CD4-positive, alpha-beta T cell (primary cell): Measurements from ENCODE around the gene SRSF11. TPM values are rescaled to one million over a fixed set of nuclear protein-coding genes. Genes with fewer than 3 reads are reported as not detected.

ENCODE experiments used
- ATAC-seq: fragments of 200-7000 bp; cut with Tn5 transposase; one replicate; pipeline ENCODE4 v1.10.0; 2022; ENCODE audit warnings: mild to moderate bottlenecking; ENCODE audit not compliant: poor library complexity
- CTCF ChIA-PET: fragments of 350-600 bp; sonication (Branson Sonifier 250); formaldehyde crosslinking; loops from one replicate; lab custom pipeline; 2021; ENCODE audit warnings: antibody characterized with exemption, inconsistent platforms; lab: Charles Lee
- POLR2A ChIA-PET: fragments of 350-600 bp; sonication (Branson Sonifier 250); formaldehyde crosslinking; loops from one replicate; lab custom pipeline; 2021; ENCODE audit warnings: antibody characterized with exemption, inconsistent platforms; lab: Charles Lee
- DNase-seq, 14 experiments: peaks; one replicate each; pipeline ENCODE4 v3.0.0-alpha.2; 2013 to 2020; ENCODE audit warnings: mixed read lengths in 2 of 14
- H3K27ac ChIP-seq, 2 donors: one replicate each; pipeline versions ENCODE4 v1.5.1 to v1.7.0; 2013; ENCODE audit warnings: low read length in 2 of 2, low read depth in 1 of 2, mild to moderate bottlenecking in 1 of 2
- H3K27me3 ChIP-seq, 2 experiments: 1 replicate in 1 of 2; 2 replicates in 1 of 2; pipeline versions ENCODE4 v1.6.1 to v1.7.0; 2013; ENCODE audit warnings: low read length in 2 of 2, control low read depth in 1 of 2, mild to moderate bottlenecking in 1 of 2, moderate library complexity in 1 of 2; ENCODE audit not compliant: insufficient read depth in 2 of 2, control insufficient read depth in 1 of 2
- H3K36me3 ChIP-seq: one replicate; pipeline ENCODE4 v1.6.1; 2013; ENCODE audit warnings: low read length, control low read depth; ENCODE audit not compliant: insufficient read depth
- H3K4me1 ChIP-seq: one replicate; pipeline ENCODE4 v1.6.1; 2013; ENCODE audit warnings: low read length, control low read depth; ENCODE audit not compliant: insufficient read depth
- H3K4me3 ChIP-seq: one replicate; pipeline ENCODE4 v1.5.1; 2013; ENCODE audit warnings: mild to moderate bottlenecking, low read length, moderate library complexity
- H3K9me3 ChIP-seq, 2 experiments: 1 replicate in 1 of 2; 2 replicates in 1 of 2; pipeline versions ENCODE4 v1.6.1 to v1.7.0; 2013; ENCODE audit warnings: low read length in 2 of 2, mild to moderate bottlenecking in 2 of 2, control low read depth in 1 of 2, moderate library complexity in 1 of 2; ENCODE audit not compliant: control insufficient read depth in 1 of 2, insufficient read depth in 1 of 2
- H3K27ac Mint-ChIP-seq: one replicate; pipeline ENCODE4 v1.8.0; 2020; ENCODE audit warnings: mixed read lengths
- H3K27me3 Mint-ChIP-seq: one replicate; pipeline ENCODE4 v1.8.0; 2021; ENCODE audit warnings: mixed read lengths
- H3K36me3 Mint-ChIP-seq: one replicate; pipeline ENCODE4 v1.8.0; 2021; ENCODE audit warnings: low read depth, mixed read lengths
- H3K4me1 Mint-ChIP-seq: one replicate; pipeline ENCODE4 v1.8.0; 2021; ENCODE audit warnings: low read depth, mixed read lengths
- H3K4me3 Mint-ChIP-seq: one replicate; pipeline ENCODE4 v1.8.0; 2020; ENCODE audit warnings: mild to moderate bottlenecking, mixed read lengths
- H3K9me3 Mint-ChIP-seq: one replicate; pipeline ENCODE4 v1.8.0; 2020; ENCODE audit warnings: mixed read lengths
- intact Hi-C, 2 experiments: fragments of 100-400 bp; cut with DNase I in 1 of 2; cut with micrococcal nuclease in 1 of 2; formaldehyde crosslinking; loops; one replicate each; pipeline versions ENCODE4 v1.15.1 to v1.9.0; 2023 to 2025; cut with DNase I, micrococcal nuclease
- total RNA-seq, 174 experiments: library from RNA in 2 of 174; stranded (reverse) in 2 of 174; gene quantifications; one replicate each; pipeline ENCODE4 v1.2.3 and lab custom pipeline; 2021 to 2026
- TF ChIP-seq, protein P1 (sequence below): fragments of 200-600 bp; IDR thresholded peaks from one replicate; pipeline ENCODE4 v1.8.0; 2022; ENCODE audit warnings: antibody characterized with exemption, mild to moderate bottlenecking

The SRSF11 gene
- total RNA-seq, 2 experiments from 2014 or later = 454 to 459 TPM

DNA sequence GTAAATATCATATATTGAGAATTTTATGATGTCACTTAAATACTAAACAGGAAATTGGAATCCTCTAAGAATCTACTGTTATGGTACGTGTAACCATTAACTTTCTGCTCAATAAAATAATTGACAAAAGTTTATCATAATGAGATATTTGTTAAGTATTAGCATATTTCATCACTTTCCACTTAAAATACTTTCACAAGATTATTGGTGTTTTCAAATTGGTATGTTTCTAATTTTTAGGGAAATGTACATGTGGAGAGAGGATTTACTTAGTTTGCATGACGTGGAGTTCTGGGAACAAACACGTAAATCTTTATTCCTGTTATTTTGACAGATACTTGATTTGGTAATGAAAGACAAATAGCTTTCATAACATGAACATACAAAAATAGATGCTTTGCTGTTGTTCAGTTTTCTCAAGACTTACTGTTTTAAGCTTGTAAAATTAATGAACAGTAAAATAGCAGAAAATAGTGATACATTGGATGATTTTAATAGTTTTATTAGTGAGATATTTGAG lies 1.6 kb downstream of the SRSF11 start:
- TF ChIP-seq, protein P1, sequence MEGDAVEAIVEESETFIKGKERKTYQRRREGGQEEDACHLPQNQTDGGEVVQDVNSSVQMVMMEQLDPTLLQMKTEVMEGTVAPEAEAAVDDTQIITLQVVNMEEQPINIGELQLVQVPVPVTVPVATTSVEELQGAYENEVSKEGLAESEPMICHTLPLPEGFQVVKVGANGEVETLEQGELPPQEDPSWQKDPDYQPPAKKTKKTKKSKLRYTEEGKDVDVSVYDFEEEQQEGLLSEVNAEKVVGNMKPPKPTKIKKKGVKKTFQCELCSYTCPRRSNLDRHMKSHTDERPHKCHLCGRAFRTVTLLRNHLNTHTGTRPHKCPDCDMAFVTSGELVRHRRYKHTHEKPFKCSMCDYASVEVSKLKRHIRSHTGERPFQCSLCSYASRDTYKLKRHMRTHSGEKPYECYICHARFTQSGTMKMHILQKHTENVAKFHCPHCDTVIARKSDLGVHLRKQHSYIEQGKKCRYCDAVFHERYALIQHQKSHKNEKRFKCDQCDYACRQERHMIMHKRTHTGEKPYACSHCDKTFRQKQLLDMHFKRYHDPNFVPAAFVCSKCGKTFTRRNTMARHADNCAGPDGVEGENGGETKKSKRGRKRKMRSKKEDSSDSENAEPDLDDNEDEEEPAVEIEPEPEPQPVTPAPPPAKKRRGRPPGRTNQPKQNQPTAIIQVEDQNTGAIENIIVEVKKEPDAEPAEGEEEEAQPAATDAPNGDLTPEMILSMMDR = no peak
- Mint-ChIP-seq H3K9me3 (no peaks in the 10 kb centered on the region), H3K4me1 (peaks cover 73% of the 10 kb centered on the region), H3K27ac (peak overlapping the region; percentile 97), H3K4me3 (peak overlapping the region; percentile 92), H3K36me3 (peaks cover 63% of the 10 kb centered on the region), H3K27me3 (no peaks in the 10 kb centered on the region)
- H3K27ac ChIP-seq = peak overlapping the region; percentile 91 to 94
- H3K9me3 ChIP-seq = no peaks in the 10 kb centered on the region
- DNase-seq (no peak), ATAC-seq (no peak)
- peaks cover 37% of the 10 kb centered on the region for H3K36me3 ChIP-seq
- ChIA-PET CTCF (no interaction called here), POLR2A (interaction anchor here (1.0 to 2.3 kb wide), 4 partner anchors 11 to 131 kb away, joined by 3 to 30 read pairs (median 11); partner anchors contain the start of gene ANKRD13C)
- intact Hi-C loops = loop anchor here (5.0 kb wide), 3 partner anchors 130 to 855 kb away; partner anchors contain the start of genes ANKRD13C (in 2 of the 2) and CTH (in 2 of the 2)
- peaks cover 10% of the 10 kb centered on the region for H3K4me1 ChIP-seq
- H3K27me3 ChIP-seq = no peaks in the 10 kb centered on the region
- H3K4me3 ChIP-seq = no peak overlapping the region

- H3K4me1 Mint-ChIP-seq = peaks cover 78% of the 10 kb centered on the region
- DNase-seq (no peak), ATAC-seq (no peak)
- ChIA-PET CTCF (no interaction called here), POLR2A (no interaction called here)
- TF ChIP-seq, protein P1 = no peak
- H3K27ac Mint-ChIP-seq = peak overlapping the region; percentile 97
- H3K9me3 Mint-ChIP-seq = no peaks in the 10 kb centered on the region
- H3K36me3 Mint-ChIP-seq = peaks cover 83% of the 10 kb centered on the region
- H3K27me3 ChIP-seq = no peaks in the 10 kb centered on the region
- intact Hi-C loops = loop anchor here (5.0 kb wide), 3 partner anchors 127 to 852 kb away; partner anchors contain the start of genes ANKRD13C (in 2 of the 2) and CTH (in 2 of the 2)
- H3K9me3 ChIP-seq = no peaks in the 10 kb centered on the region
- peaks cover 55% of the 10 kb centered on the region for H3K36me3 ChIP-seq
- H3K27ac ChIP-seq = no peak overlapping the region
- no peak overlapping the region for H3K4me3 ChIP-seq
- peak overlapping the region; percentile 92 for H3K4me3 Mint-ChIP-seq
- H3K27me3 Mint-ChIP-seq = no peaks in the 10 kb centered on the region
- peaks cover 10% of the 10 kb centered on the region for H3K4me1 ChIP-seq
These were observed 3.8 kb downstream of the SRSF11 start for GRCh38 chr1:70224954-70225353.

- H3K4me3 ChIP-seq = no peak overlapping the region
These were observed 6.3 kb downstream of the SRSF11 start for GRCh38 chr1:70227439-70227838.

More at GRCh38 chr1:70227439-70227838, 6.3 kb downstream of the SRSF11 start:
- Histone ChIP-seq H3K36me3 (peaks cover 80% of the 10 kb centered on the region), H3K27me3 (no peaks in the 10 kb centered on the region), H3K27ac (no peak overlapping the region), H3K4me1 (no peaks in the 10 kb centered on the region), H3K9me3 (no peaks in the 10 kb centered on the region)
- intact Hi-C loops = no loop called here
- Mint-ChIP-seq H3K9me3 (no peaks in the 10 kb centered on the region), H3K27me3 (no peaks in the 10 kb centered on the region), H3K4me1 (peaks cover 69% of the 10 kb centered on the region), H3K27ac (peak overlapping the region; percentile 28), H3K4me3 (no peak overlapping the region), H3K36me3 (peaks cover 92% of the 10 kb centered on the region)
- POLR2A ChIA-PET = interaction anchor here (1.0 to 1.1 kb wide), 3 partner anchors 12 to 184 kb away, joined by 3 to 6 read pairs (median 4); partner anchors contain the start of gene CTH
- ATAC-seq = no peak
- DNase-seq = peak in 1 of 14 experiments; percentile 25
- CTCF ChIA-PET = no interaction called here
- TF ChIP-seq, protein P1 = no peak
